WTC11 (cell line): ENCODE results near the gene BMP10.

Experiments
- ETV6 ChIP-seq: sonication (generic); formaldehyde crosslinking; IDR thresholded peaks from 2 replicates; pipeline ENCODE4 v1.8.1; 2022; ENCODE audit warnings: mild to moderate bottlenecking, missing genetic modification reagents
- TEAD4 ChIP-seq: sonication (generic); formaldehyde crosslinking; IDR thresholded peaks from 2 replicates; pipeline ENCODE4 v1.8.0; 2022; ENCODE audit warnings: mild to moderate bottlenecking, missing genetic modification reagents
- ZNF232 ChIP-seq: sonication (generic); formaldehyde crosslinking; IDR thresholded peaks from 2 replicates; pipeline ENCODE4 v1.8.0; 2022; ENCODE audit warnings: mild to moderate bottlenecking, missing genetic modification reagents
- TF ChIP-seq, protein P1 (sequence below): fragments of 200-600 bp; IDR thresholded peaks from 2 replicates; pipeline ENCODE4 v1.8.0; 2022; ENCODE audit warnings: antibody characterized with exemption
- TF ChIP-seq, protein P2 (sequence below): sonication (generic); formaldehyde crosslinking; IDR thresholded peaks from 2 replicates; pipeline ENCODE4 v1.8.1; 2022; ENCODE audit warnings: low read depth, missing genetic modification reagents, borderline replicate concordance
- TF ChIP-seq, protein P3 (sequence below): sonication (generic); formaldehyde crosslinking; conservative IDR thresholded peaks from 2 replicates; pipeline ENCODE4 v1.8.1; 2022; ENCODE audit warnings: mild to moderate bottlenecking, missing genetic modification reagents
- TF ChIP-seq, protein P4 (sequence below): sonication (generic); formaldehyde crosslinking; IDR thresholded peaks from 2 replicates; pipeline ENCODE4 v1.8.0; 2022; ENCODE audit warnings: mild to moderate bottlenecking, missing genetic modification reagents

DNA sequence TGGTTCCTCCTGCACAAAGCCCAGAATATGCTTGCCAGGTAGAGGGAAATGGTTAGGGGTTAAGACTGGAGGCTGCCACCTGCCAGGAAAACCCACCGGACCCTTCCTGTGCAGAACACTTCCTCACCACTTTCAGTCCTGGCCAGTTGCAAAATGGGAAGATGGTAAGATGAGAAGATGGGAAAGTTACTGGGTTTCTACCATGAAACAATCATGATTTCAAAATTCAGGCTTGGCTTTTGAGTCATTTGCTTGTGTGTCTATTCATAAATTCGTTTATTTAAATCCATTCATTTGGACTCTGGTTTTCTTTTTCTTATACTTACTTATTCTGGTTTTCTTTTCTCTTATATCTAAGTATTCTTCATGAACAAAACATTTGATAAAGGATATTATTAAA is 7.2 kb downstream of the BMP10 start:
- TF ChIP-seq, protein P1, sequence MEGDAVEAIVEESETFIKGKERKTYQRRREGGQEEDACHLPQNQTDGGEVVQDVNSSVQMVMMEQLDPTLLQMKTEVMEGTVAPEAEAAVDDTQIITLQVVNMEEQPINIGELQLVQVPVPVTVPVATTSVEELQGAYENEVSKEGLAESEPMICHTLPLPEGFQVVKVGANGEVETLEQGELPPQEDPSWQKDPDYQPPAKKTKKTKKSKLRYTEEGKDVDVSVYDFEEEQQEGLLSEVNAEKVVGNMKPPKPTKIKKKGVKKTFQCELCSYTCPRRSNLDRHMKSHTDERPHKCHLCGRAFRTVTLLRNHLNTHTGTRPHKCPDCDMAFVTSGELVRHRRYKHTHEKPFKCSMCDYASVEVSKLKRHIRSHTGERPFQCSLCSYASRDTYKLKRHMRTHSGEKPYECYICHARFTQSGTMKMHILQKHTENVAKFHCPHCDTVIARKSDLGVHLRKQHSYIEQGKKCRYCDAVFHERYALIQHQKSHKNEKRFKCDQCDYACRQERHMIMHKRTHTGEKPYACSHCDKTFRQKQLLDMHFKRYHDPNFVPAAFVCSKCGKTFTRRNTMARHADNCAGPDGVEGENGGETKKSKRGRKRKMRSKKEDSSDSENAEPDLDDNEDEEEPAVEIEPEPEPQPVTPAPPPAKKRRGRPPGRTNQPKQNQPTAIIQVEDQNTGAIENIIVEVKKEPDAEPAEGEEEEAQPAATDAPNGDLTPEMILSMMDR = no peak
- TF ChIP-seq, protein P2, sequence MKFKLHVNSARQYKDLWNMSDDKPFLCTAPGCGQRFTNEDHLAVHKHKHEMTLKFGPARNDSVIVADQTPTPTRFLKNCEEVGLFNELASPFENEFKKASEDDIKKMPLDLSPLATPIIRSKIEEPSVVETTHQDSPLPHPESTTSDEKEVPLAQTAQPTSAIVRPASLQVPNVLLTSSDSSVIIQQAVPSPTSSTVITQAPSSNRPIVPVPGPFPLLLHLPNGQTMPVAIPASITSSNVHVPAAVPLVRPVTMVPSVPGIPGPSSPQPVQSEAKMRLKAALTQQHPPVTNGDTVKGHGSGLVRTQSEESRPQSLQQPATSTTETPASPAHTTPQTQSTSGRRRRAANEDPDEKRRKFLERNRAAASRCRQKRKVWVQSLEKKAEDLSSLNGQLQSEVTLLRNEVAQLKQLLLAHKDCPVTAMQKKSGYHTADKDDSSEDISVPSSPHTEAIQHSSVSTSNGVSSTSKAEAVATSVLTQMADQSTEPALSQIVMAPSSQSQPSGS = no peak
- no peak for TF ChIP-seq TEAD4 (CRISPR knock-in tag)
- TF ChIP-seq, protein P3, sequence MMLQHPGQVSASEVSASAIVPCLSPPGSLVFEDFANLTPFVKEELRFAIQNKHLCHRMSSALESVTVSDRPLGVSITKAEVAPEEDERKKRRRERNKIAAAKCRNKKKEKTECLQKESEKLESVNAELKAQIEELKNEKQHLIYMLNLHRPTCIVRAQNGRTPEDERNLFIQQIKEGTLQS (CRISPR knock-in tag) = no peak
- TF ChIP-seq ZNF232 = no peak
- TF ChIP-seq, protein P4, sequence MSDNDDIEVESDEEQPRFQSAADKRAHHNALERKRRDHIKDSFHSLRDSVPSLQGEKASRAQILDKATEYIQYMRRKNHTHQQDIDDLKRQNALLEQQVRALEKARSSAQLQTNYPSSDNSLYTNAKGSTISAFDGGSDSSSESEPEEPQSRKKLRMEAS (CRISPR knock-in tag) = no peak
- no peak for TF ChIP-seq ETV6 (CRISPR knock-in tag)
